ENCODE measurements around the gene JADE2.

- TF ChIP-seq POLR2AphosphoS5 (IDR thresholded peaks at IDR 0.05; ENCODE audit: insufficient read depth, low read depth, low read length) (no peak), POLR2A (IDR thresholded peaks at IDR 0.05; ENCODE audit: low read depth, low read length) (no peak), EZH2 (IDR thresholded peaks at IDR 0.05; ENCODE audit: borderline replicate concordance, low read depth, low read length, severe bottlenecking) (no peak), JUN (IDR thresholded peaks at IDR 0.05; ENCODE audit: borderline replicate concordance, insufficient read depth, insufficient read length, low read depth) (no peak), MAX (IDR thresholded peaks at IDR 0.05; ENCODE audit: insufficient read depth, insufficient read length) (no peak), FOS (IDR thresholded peaks at IDR 0.05; ENCODE audit: borderline replicate concordance, insufficient read depth, low read length) (no peak)
- TF ChIP-seq, protein P1, sequence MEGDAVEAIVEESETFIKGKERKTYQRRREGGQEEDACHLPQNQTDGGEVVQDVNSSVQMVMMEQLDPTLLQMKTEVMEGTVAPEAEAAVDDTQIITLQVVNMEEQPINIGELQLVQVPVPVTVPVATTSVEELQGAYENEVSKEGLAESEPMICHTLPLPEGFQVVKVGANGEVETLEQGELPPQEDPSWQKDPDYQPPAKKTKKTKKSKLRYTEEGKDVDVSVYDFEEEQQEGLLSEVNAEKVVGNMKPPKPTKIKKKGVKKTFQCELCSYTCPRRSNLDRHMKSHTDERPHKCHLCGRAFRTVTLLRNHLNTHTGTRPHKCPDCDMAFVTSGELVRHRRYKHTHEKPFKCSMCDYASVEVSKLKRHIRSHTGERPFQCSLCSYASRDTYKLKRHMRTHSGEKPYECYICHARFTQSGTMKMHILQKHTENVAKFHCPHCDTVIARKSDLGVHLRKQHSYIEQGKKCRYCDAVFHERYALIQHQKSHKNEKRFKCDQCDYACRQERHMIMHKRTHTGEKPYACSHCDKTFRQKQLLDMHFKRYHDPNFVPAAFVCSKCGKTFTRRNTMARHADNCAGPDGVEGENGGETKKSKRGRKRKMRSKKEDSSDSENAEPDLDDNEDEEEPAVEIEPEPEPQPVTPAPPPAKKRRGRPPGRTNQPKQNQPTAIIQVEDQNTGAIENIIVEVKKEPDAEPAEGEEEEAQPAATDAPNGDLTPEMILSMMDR (IDR thresholded peaks at IDR 0.05; ENCODE audit: extremely low read depth in 1 of 2, insufficient read depth in 1 of 2, low read depth in 1 of 2, low read length in 2 of 2): no peak
These were observed 56.8 kb downstream of the JADE2 start for GRCh38 chr5:134582281-134582680.
